ENCODE measurements around the gene SGCD. TPM values are rescaled to one million over a fixed set of nuclear protein-coding genes. Genes with fewer than 3 reads are reported as not detected.

The SGCD gene
- total and polyA plus RNA-seq, 2 of the 4 experiments (the other 2 are of a cell fraction) = 5.8 to 10.6 TPM

- intact Hi-C loops (cut with micrococcal nuclease) (no loop called here), in situ Hi-C loops (cut with MboI; ENCODE audit: low sequenced_read_pairs) (no loop called here), dilution Hi-C loops (cut with HindIII; ENCODE audit: low sequenced_read_pairs, unreplicated experiment) (no loop called here)
- Histone ChIP-seq H2AK9ac (replicated peaks; ENCODE audit: low read depth, low read length, poor library complexity) (no peak overlapping the region), H3K27ac (ENCODE audit: insufficient read depth, low read length) (no peak overlapping the region), H3K4me3 (ENCODE audit: insufficient read depth, low read depth, low read length) (no peak overlapping the region), H3K18ac (ENCODE audit: low read depth, low read length) (peak overlapping the region; percentile 50; the same call in 1 of the 2 replicates), H3K14ac (replicated peaks; ENCODE audit: low read depth, low read length) (no peak overlapping the region), H2BK120ac (ENCODE audit: low read depth, low read length) (no peak overlapping the region), H2BK20ac (ENCODE audit: low read depth, low read length) (no peak overlapping the region), H3K79me1 (ENCODE audit: low read depth in 1 of 2, low read length in 2 of 2) (peaks cover 5 to 7% of the 10 kb centered on the region in 2 experiments; a peak in 2 of 4 replicates), H3K36me3 (ENCODE audit: control insufficient read depth, insufficient read depth, low read length) (peaks cover 3% of the 10 kb centered on the region; the same call in 1 of the 2 replicates), H4K8ac (ENCODE audit: low read depth in 2 of 2, low read length in 2 of 2) (no peak overlapping the region), H2AFZ (replicated peaks; ENCODE audit: low read length, poor library complexity) (no peak overlapping the region), H4K20me1 (ENCODE audit: insufficient read depth, low read length) (no peaks in the 10 kb centered on the region), H3K9me1 (ENCODE audit: insufficient read depth, low read length) (peaks cover 7% of the 10 kb centered on the region; the same call in 1 of the 2 replicates), H3K4me1 (ENCODE audit: control insufficient read depth, insufficient read depth, low read length) (peaks cover 17% of the 10 kb centered on the region), H3K9me3 (ENCODE audit: control insufficient read depth, insufficient read depth, low read length) (peaks cover 3% of the 10 kb centered on the region; the same call in 1 of the 2 replicates), H2AK5ac (ENCODE audit: low read depth, low read length) (no peak overlapping the region; the same call in 1 of the 2 replicates), H4K91ac (ENCODE audit: insufficient read depth, low read depth, low read length) (no peak overlapping the region), H2BK15ac (ENCODE audit: low read depth, low read length) (no peak overlapping the region), H3K4ac (ENCODE audit: low read depth, low read length) (no peak overlapping the region), H3K4me2 (ENCODE audit: low read depth, low read length) (no peak overlapping the region), H3K9ac (ENCODE audit: low read depth, low read length) (no peak overlapping the region), H2BK5ac (ENCODE audit: low read depth, low read length, poor library complexity, severe bottlenecking) (no peak overlapping the region), H3K23ac (ENCODE audit: low read depth, low read length) (no peak overlapping the region), H4K5ac (ENCODE audit: low read depth, low read length) (no peak overlapping the region), H3K56ac (ENCODE audit: extremely low read depth, insufficient read depth, low read length) (no peak overlapping the region), H3K27me3 (ENCODE audit: control insufficient read depth, insufficient read depth, low read length) (no peaks in the 10 kb centered on the region)
- ChIA-PET POLR2A (ENCODE audit: unreplicated experiment) (no interaction called here), CTCF (no interaction called here)
- WGBS, 2 experiments (ENCODE audit: extremely low coverage in 2 of 2, insufficient read length in 1 of 2) = no CpG with 5 or more reads among the region's 1 CpG
- DNase-seq (no peak), ATAC-seq (ENCODE audit: low read depth) (no peak)
- BruUV-seq (replicated peaks) = no TSS peak
- TF ChIP-seq FOS (IDR thresholded peaks at IDR 0.05; ENCODE audit: low read depth, low read length) (no peak), CEBPB (IDR thresholded peaks at IDR 0.05; ENCODE audit: low read depth, low read length) (peak; percentile 33; the same call in 1 of the 2 replicates), CTCF (conservative IDR thresholded peaks at IDR 0.05; ENCODE audit: low read depth, low read length) (no peak)
These were observed 67.0 kb downstream of the SGCD start for GRCh38 chr5:156393980-156394379.

All from IMR-90 (cell line).